PFSK-1 (cell line): ENCODE results near the gene ARHGAP27.

Experiments used
- FOXP2 ChIP-seq: optimal IDR thresholded peaks from 2 replicates; pipeline ENCODE3; 2011; ENCODE audit warnings: borderline replicate concordance, control low read depth, inconsistent platforms; ENCODE audit not compliant: insufficient read depth; ENCODE audit errors: extremely low read length, extremely low read depth
- POLR2AphosphoS5 ChIP-seq: IDR thresholded peaks from 2 replicates; pipeline ENCODE4 v1.6.1; 2012; ENCODE audit warnings: low read depth, mild to moderate bottlenecking, control low read depth, low read length, moderate library complexity
- REST ChIP-seq, 2 experiments: IDR thresholded peaks; 2 replicates each; pipeline versions ENCODE4 v1.6.1 to v1.8.0; 2011 to 2012; ENCODE audit warnings: low read depth in 2 of 2, low read length in 2 of 2, control low read depth in 1 of 2, inconsistent platforms in 1 of 2, mild to moderate bottlenecking in 1 of 2, moderate library complexity in 1 of 2; ENCODE audit not compliant: insufficient read depth in 1 of 2
- SIN3A ChIP-seq: IDR thresholded peaks from 2 replicates; pipeline ENCODE4 v1.6.1; 2012; ENCODE audit warnings: mild to moderate bottlenecking, low read length, moderate library complexity, borderline replicate concordance; ENCODE audit not compliant: insufficient read depth
- TAF1 ChIP-seq: IDR thresholded peaks from 2 replicates; pipeline ENCODE4 v1.6.1; 2012; ENCODE audit warnings: low read length, control low read depth, borderline replicate concordance; ENCODE audit not compliant: insufficient read depth

The ARHGAP27 gene

GRCh38 chr17:45385331-45385997, 47.2 kb downstream of the ARHGAP27 start:
- no peak for TF ChIP-seq REST (IDR thresholded peaks at IDR 0.05; ENCODE audit: insufficient read depth in 1 of 2, low read depth in 2 of 2, low read length in 2 of 2)
- TF ChIP-seq SIN3A: no peak
- no peak for TF ChIP-seq POLR2AphosphoS5
- TF ChIP-seq FOXP2: no peak
- no peak for TF ChIP-seq TAF1

GRCh38 chr17:45384789-45385262, 47.8 kb downstream of the ARHGAP27 start:
- TF ChIP-seq REST (IDR thresholded peaks at IDR 0.05; ENCODE audit: insufficient read depth in 1 of 2, low read depth in 2 of 2, low read length in 2 of 2) (no peak), TAF1 (no peak), SIN3A (no peak), POLR2AphosphoS5 (no peak), FOXP2 (no peak)

- no peak for TF ChIP-seq TAF1
Measured at GRCh38 chr17:45384047-45384788, 48.5 kb downstream of the ARHGAP27 start.

GRCh38 chr17:45383003-45383402, 49.7 kb downstream of the ARHGAP27 start:
- TF ChIP-seq POLR2AphosphoS5 (no peak), TAF1 (no peak), SIN3A (no peak), REST (IDR thresholded peaks at IDR 0.05; ENCODE audit: insufficient read depth in 1 of 2, low read depth in 2 of 2, low read length in 2 of 2) (no peak), FOXP2 (no peak)

GRCh38 chr17:45382226-45382625, 50.4 kb downstream of the ARHGAP27 start:
- TF ChIP-seq REST (IDR thresholded peaks at IDR 0.05; ENCODE audit: insufficient read depth in 1 of 2, low read depth in 2 of 2, low read length in 2 of 2) (no peak), FOXP2 (no peak), SIN3A (no peak)
